Measurements from ENCODE around the gene GUCY2C. TPM values are rescaled to one million over a fixed set of nuclear protein-coding genes. Genes with fewer than 3 reads are reported as not detected.

GUCY2C gene
- total and polyA plus RNA-seq, 2 donors (not counting 3 experiments of a cell fraction or from before 2014, with no cell fraction given): not detected

GRCh38 chr12:14575585-14575984 lies 120.8 kb downstream of the GUCY2C start:
- TF ChIP-seq GATA2 (IDR thresholded peaks at IDR 0.05; ENCODE audit: insufficient read depth, insufficient read length, low read depth, low read length) (no peak), POLR2AphosphoS5 (IDR thresholded peaks at IDR 0.05; ENCODE audit: insufficient read depth, low read depth, low read length) (no peak), EZH2 (IDR thresholded peaks at IDR 0.05; ENCODE audit: borderline replicate concordance, low read depth, low read length, severe bottlenecking) (no peak), POLR2A (IDR thresholded peaks at IDR 0.05; ENCODE audit: low read depth, low read length) (no peak), FOS (IDR thresholded peaks at IDR 0.05; ENCODE audit: borderline replicate concordance, insufficient read depth, low read length) (no peak), MYC (IDR thresholded peaks at IDR 0.05; ENCODE audit: low read depth, low read length) (no peak), JUN (IDR thresholded peaks at IDR 0.05; ENCODE audit: borderline replicate concordance, insufficient read depth, insufficient read length, low read depth) (no peak)
- TF ChIP-seq, protein P1, sequence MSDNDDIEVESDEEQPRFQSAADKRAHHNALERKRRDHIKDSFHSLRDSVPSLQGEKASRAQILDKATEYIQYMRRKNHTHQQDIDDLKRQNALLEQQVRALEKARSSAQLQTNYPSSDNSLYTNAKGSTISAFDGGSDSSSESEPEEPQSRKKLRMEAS (IDR thresholded peaks at IDR 0.05; ENCODE audit: insufficient read depth, insufficient read length): no peak
- TF ChIP-seq, protein P2, sequence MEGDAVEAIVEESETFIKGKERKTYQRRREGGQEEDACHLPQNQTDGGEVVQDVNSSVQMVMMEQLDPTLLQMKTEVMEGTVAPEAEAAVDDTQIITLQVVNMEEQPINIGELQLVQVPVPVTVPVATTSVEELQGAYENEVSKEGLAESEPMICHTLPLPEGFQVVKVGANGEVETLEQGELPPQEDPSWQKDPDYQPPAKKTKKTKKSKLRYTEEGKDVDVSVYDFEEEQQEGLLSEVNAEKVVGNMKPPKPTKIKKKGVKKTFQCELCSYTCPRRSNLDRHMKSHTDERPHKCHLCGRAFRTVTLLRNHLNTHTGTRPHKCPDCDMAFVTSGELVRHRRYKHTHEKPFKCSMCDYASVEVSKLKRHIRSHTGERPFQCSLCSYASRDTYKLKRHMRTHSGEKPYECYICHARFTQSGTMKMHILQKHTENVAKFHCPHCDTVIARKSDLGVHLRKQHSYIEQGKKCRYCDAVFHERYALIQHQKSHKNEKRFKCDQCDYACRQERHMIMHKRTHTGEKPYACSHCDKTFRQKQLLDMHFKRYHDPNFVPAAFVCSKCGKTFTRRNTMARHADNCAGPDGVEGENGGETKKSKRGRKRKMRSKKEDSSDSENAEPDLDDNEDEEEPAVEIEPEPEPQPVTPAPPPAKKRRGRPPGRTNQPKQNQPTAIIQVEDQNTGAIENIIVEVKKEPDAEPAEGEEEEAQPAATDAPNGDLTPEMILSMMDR (IDR thresholded peaks at IDR 0.05; ENCODE audit: extremely low read depth in 1 of 2, insufficient read depth in 1 of 2, low read depth in 1 of 2, low read length in 2 of 2): no peak
- dilution Hi-C loops (cut with MboI; ENCODE audit: extremely low pct_ligation_motif_present, low sequenced_read_pairs): no loop called here
- BruUV-seq (replicated peaks): no TSS peak

More at GRCh38 chr12:14575585-14575984, 120.8 kb downstream of the GUCY2C start:
- H3K27ac ChIP-seq (ENCODE audit: insufficient read depth, low read depth, low read length): no peak overlapping the region
- no peaks in the 10 kb centered on the region for H3K36me3 ChIP-seq (ENCODE audit: control insufficient read depth in 2 of 2, extremely low read depth in 1 of 2, insufficient read depth in 2 of 2, low read length in 2 of 2)
- no peak overlapping the region for H3K4me2 ChIP-seq (ENCODE audit: insufficient read depth, low read length)
- ChIA-PET POLR2A (no interaction called here), CTCF (interaction anchor here (0.9 kb wide), 1 partner anchor 11 kb away, joined by 3 read pairs; no protein-coding TSS in a partner anchor)
- no peaks in the 10 kb centered on the region for H3K79me2 ChIP-seq (ENCODE audit: control insufficient read depth, insufficient read depth, low read length)
- no peaks in the 10 kb centered on the region for H4K20me1 ChIP-seq (replicated peaks; ENCODE audit: control insufficient read depth, extremely low read depth, insufficient read depth, low read length)
- FAIRE-seq: no peak
- intact Hi-C loops (cut with micrococcal nuclease): no loop called here
- no peaks in the 10 kb centered on the region for H3K27me3 ChIP-seq (ENCODE audit: control insufficient read depth in 2 of 2, insufficient read depth in 2 of 2, low read length in 2 of 2)
- no peak overlapping the region for H3K9ac ChIP-seq (replicated peaks; ENCODE audit: extremely low read depth, insufficient read depth, low read length)
- H3K9me1 ChIP-seq (replicated peaks; ENCODE audit: control insufficient read depth, extremely low read depth, insufficient read depth, low read length): no peaks in the 10 kb centered on the region
- H3K9me3 ChIP-seq (replicated peaks; ENCODE audit: control insufficient read depth, insufficient read depth, low read length): no peaks in the 10 kb centered on the region
- no peak overlapping the region for H3K4me3 ChIP-seq (replicated peaks in 1 of 3; ENCODE audit: insufficient read depth in 1 of 3, low read depth in 1 of 3, low read length in 3 of 3)
- no peak for DNase-seq (ENCODE audit: low read depth, low spot score)
- no peaks in the 10 kb centered on the region for H3K4me1 ChIP-seq (ENCODE audit: control insufficient read depth, extremely low read depth, insufficient read depth, low read length)
- no peak overlapping the region for H2AFZ ChIP-seq (ENCODE audit: low read depth, low read length)

Data from endothelial cell of umbilical vein (primary cell).